Natural killer cell (primary cell): ENCODE measurements around the gene TSPAN31. TPM values are rescaled to one million over a fixed set of nuclear protein-coding genes. Genes with fewer than 3 reads are reported as not detected.

ENCODE experiments used
- ATAC-seq, 3 donors: fragments of 150-1000 bp in 2 of 3; fragments of 200-7000 bp in 1 of 3; cut with Tn5 transposase; 1 replicate in 1 of 3; 2 replicates in 2 of 3; pipeline ENCODE4 v1.10.0; 2021; ENCODE audit warnings: mild to moderate bottlenecking in 2 of 3, moderate library complexity in 2 of 3
- DNase-seq, 2 donors: peaks; one replicate each; pipeline versions ENCODE4 v3.0.0 to v3.0.0-alpha.2; 2013 to 2021; ENCODE audit warnings: mixed read lengths in 1 of 2
- H3K27ac ChIP-seq: one replicate; pipeline ENCODE4 v1.5.1; 2013; ENCODE audit warnings: mild to moderate bottlenecking, low read length
- H3K27me3 ChIP-seq: one replicate; pipeline ENCODE4 v1.6.1; 2013; ENCODE audit warnings: low read length; ENCODE audit not compliant: control insufficient read depth, insufficient read depth
- H3K36me3 ChIP-seq: one replicate; pipeline ENCODE4 v1.6.1; 2013; ENCODE audit warnings: low read length; ENCODE audit not compliant: control insufficient read depth, insufficient read depth
- H3K4me1 ChIP-seq: one replicate; pipeline ENCODE4 v1.6.1; 2013; ENCODE audit warnings: low read length; ENCODE audit not compliant: control insufficient read depth, insufficient read depth
- H3K4me3 ChIP-seq: one replicate; pipeline ENCODE4 v1.5.1; 2013; ENCODE audit warnings: low read length
- H3K9me3 ChIP-seq: one replicate; pipeline ENCODE4 v1.6.1; 2013; ENCODE audit warnings: low read length; ENCODE audit not compliant: control insufficient read depth, insufficient read depth
- H3K27ac Mint-ChIP-seq, 2 donors: one replicate each; pipeline ENCODE4 v1.8.0; 2022; ENCODE audit warnings: mild to moderate bottlenecking in 2 of 2, mixed read lengths in 2 of 2, moderate library complexity in 1 of 2
- H3K27me3 Mint-ChIP-seq, 2 donors: one replicate each; pipeline ENCODE4 v1.8.0; 2022; ENCODE audit warnings: low read depth in 2 of 2, mixed read lengths in 2 of 2
- H3K36me3 Mint-ChIP-seq: one replicate; pipeline ENCODE4 v1.8.0; 2022; ENCODE audit warnings: mixed read lengths
- H3K4me1 Mint-ChIP-seq, 2 donors: one replicate each; pipeline ENCODE4 v1.8.0; 2022; ENCODE audit warnings: mixed read lengths in 2 of 2
- H3K4me3 Mint-ChIP-seq: one replicate; pipeline ENCODE4 v1.8.0; 2022; ENCODE audit warnings: mild to moderate bottlenecking, moderate library complexity, mixed read lengths
- H3K9me3 Mint-ChIP-seq, 2 donors: one replicate each; pipeline ENCODE4 v1.8.0; 2022; ENCODE audit warnings: mixed read lengths in 2 of 2
- CTCF ChIP-seq: fragments of 200-600 bp; IDR thresholded peaks from one replicate; pipeline ENCODE4 v1.8.0; 2022; ENCODE audit warnings: antibody characterized with exemption
- WGBS: methylation state at CpG from one replicate; pipeline ENCODE4 v1.1.7; 2013; ENCODE audit warnings: missing lambda C conversion rate; ENCODE audit not compliant: insufficient coverage; 5-methylcytosine and 5-hydroxymethylcytosine counted together
- intact Hi-C: fragments of 100-400 bp; cut with micrococcal nuclease; formaldehyde crosslinking; loops from one replicate; pipeline ENCODE4 v1.14.2; 2022
- total RNA-seq, 4 donors: library from RNA; stranded (reverse); fragments of 120-200 nt in 1 of 4; gene quantifications; one replicate each; pipeline versions ENCODE4 v1.2.3 to v1.2.4, GENCODE V29; 2013 to 2022

The TSPAN31 gene
- total RNA-seq, 3 donors from 2014 or later (not counting 1 experiment from before 2014, with no cell fraction given) = 18.3 to 27.0 (median 23.5) TPM

- H3K9me3 Mint-ChIP-seq = no peaks in the 10 kb centered on the region
- ATAC-seq (no peak), DNase-seq (no peak)
- peaks cover 6% of the 10 kb centered on the region for H3K36me3 Mint-ChIP-seq
- Histone ChIP-seq H3K27ac (no peak overlapping the region), H3K9me3 (no peaks in the 10 kb centered on the region), H3K27me3 (no peaks in the 10 kb centered on the region), H3K36me3 (peaks cover 22% of the 10 kb centered on the region), H3K4me1 (peaks cover 32% of the 10 kb centered on the region), H3K4me3 (no peak overlapping the region)
- H3K27me3 Mint-ChIP-seq = no peaks in the 10 kb centered on the region
- peak overlapping the region; percentile 91 to 92 for H3K27ac Mint-ChIP-seq
- TF ChIP-seq CTCF = no peak
- peaks cover 41 to 44% of the 10 kb centered on the region in 2 donors for H3K4me1 Mint-ChIP-seq
- H3K4me3 Mint-ChIP-seq = peak overlapping the region; percentile 89
- 96% methylated on average over 15 of the region's 15 CpGs for WGBS
- intact Hi-C loops = no loop called here
Measured at GRCh38 chr12:57750561-57751431, 6.0 kb downstream of the TSPAN31 start.

GRCh38 chr12:57751432-57751787, 6.6 kb downstream of the TSPAN31 start:
- WGBS = 21% methylated on average over 8 of the region's 8 CpGs
- peaks cover 22% of the 10 kb centered on the region for H3K36me3 ChIP-seq
- no peak for TF ChIP-seq CTCF
- H3K4me1 ChIP-seq = peaks cover 37% of the 10 kb centered on the region
- H3K27ac ChIP-seq = peak overlapping the region; percentile 71
- Mint-ChIP-seq H3K36me3 (peaks cover 6% of the 10 kb centered on the region), H3K4me1 (peaks cover 40 to 44% of the 10 kb centered on the region in 2 donors), H3K9me3 (no peaks in the 10 kb centered on the region), H3K27ac (peak overlapping the region; percentile 91 to 92), H3K27me3 (no peaks in the 10 kb centered on the region), H3K4me3 (peak overlapping the region; percentile 89)
- H3K4me3 ChIP-seq = peak overlapping the region; percentile 63
- no peaks in the 10 kb centered on the region for H3K27me3 ChIP-seq
- intact Hi-C loops = no loop called here
- no peak for DNase-seq
- ATAC-seq = no peak
- no peaks in the 10 kb centered on the region for H3K9me3 ChIP-seq

GRCh38 chr12:57751788-57752667, 7.2 kb downstream of the TSPAN31 start, which contains the start of gene CDK4:
Gene CDK4, minus strand, starts transcription at chr12:57752310. Its CDS starts 593 bp downstream, at chr12:57751717.
- ATAC-seq (peak; percentile 81 to 97 (median 89)), DNase-seq (peak; percentile 96 to 99)
- peaks cover 45 to 49% of the 10 kb centered on the region in 2 donors for H3K4me1 Mint-ChIP-seq
- no peaks in the 10 kb centered on the region for H3K27me3 Mint-ChIP-seq
- H3K36me3 Mint-ChIP-seq = peaks cover 5% of the 10 kb centered on the region
- WGBS = under 1% methylated on average over 58 of the region's 58 CpGs
- H3K27ac Mint-ChIP-seq = peak within 1 kb of the TSS; percentile 91 to 92
- peaks cover 43% of the 10 kb centered on the region for H3K4me1 ChIP-seq
- H3K4me3 Mint-ChIP-seq = peak within 1 kb of the TSS; percentile 89
- no peak for TF ChIP-seq CTCF
- peak within 1 kb of the TSS; percentile 85 for H3K27ac ChIP-seq
- no peaks in the 10 kb centered on the region for H3K9me3 ChIP-seq
- intact Hi-C loops = loop anchor here (1.0 kb wide), 3 partner anchors 8 to 232 kb away; partner anchors contain the start of genes DDIT3 and TSFM
- H3K36me3 ChIP-seq = peaks cover 16% of the 10 kb centered on the region
- H3K4me3 ChIP-seq = peak within 1 kb of the TSS; percentile 63
- H3K27me3 ChIP-seq = no peaks in the 10 kb centered on the region
- H3K9me3 Mint-ChIP-seq = no peaks in the 10 kb centered on the region
